IPS-11a (cell line): ENCODE results near the gene BCHE.
"Not testable (repeated sequence)": the region's sequence is repeated elsewhere in the genome, so short reads cannot be mapped to it uniquely, and the experiment has no call there.

Source experiments
- H3K4me3 ChIP-seq: one replicate; pipeline ENCODE4 v1.5.1; 2013; ENCODE audit warnings: low read depth, low read length, control low read depth

BCHE gene

GRCh38 chr3:165817160-165817709, 20.0 kb downstream of the BCHE start:
- H3K4me3 ChIP-seq, result no peak overlapping the region

- no peak overlapping the region for H3K4me3 ChIP-seq
These were observed 21.0 kb downstream of the BCHE start for GRCh38 chr3:165816209-165816608.

GRCh38 chr3:165815682-165816081, 21.5 kb downstream of the BCHE start:
- H3K4me3 ChIP-seq, result no peak overlapping the region

- no peak overlapping the region for H3K4me3 ChIP-seq
These were observed 22.8 kb downstream of the BCHE start for GRCh38 chr3:165814380-165814779.

- H3K4me3 ChIP-seq, result not testable (repeated sequence)
These were observed 29.3 kb downstream of the BCHE start for GRCh38 chr3:165807937-165808336.

- H3K4me3 ChIP-seq, result no peak overlapping the region
These were observed 31.2 kb downstream of the BCHE start for GRCh38 chr3:165805946-165806561.

- H3K4me3 ChIP-seq, result no peak overlapping the region
These were observed 33.8 kb downstream of the BCHE start for GRCh38 chr3:165803471-165803870.

- no peak overlapping the region for H3K4me3 ChIP-seq
These were observed 36.3 kb downstream of the BCHE start for GRCh38 chr3:165800970-165801369.

- no peak overlapping the region for H3K4me3 ChIP-seq
These were observed 38.2 kb downstream of the BCHE start for GRCh38 chr3:165799026-165799425.

GRCh38 chr3:165797551-165797950, 39.7 kb downstream of the BCHE start:
- no peak overlapping the region for H3K4me3 ChIP-seq

- no peak overlapping the region for H3K4me3 ChIP-seq
These were observed 40.5 kb downstream of the BCHE start for GRCh38 chr3:165796701-165797100.

GRCh38 chr3:165788531-165788930, 48.7 kb downstream of the BCHE start:
- no peak overlapping the region for H3K4me3 ChIP-seq

- H3K4me3 ChIP-seq, result no peak overlapping the region
These were observed 51.2 kb downstream of the BCHE start for GRCh38 chr3:165786013-165786412.

- no peak overlapping the region for H3K4me3 ChIP-seq
These were observed 52.9 kb downstream of the BCHE start for GRCh38 chr3:165784337-165784736.

GRCh38 chr3:165783383-165783782, 53.8 kb downstream of the BCHE start:
- H3K4me3 ChIP-seq, result no peak overlapping the region

- H3K4me3 ChIP-seq, result no peak overlapping the region
These were observed 58.3 kb downstream of the BCHE start for GRCh38 chr3:165778891-165779290.

- H3K4me3 ChIP-seq, result no peak overlapping the region
These were observed 58.8 kb downstream of the BCHE start for GRCh38 chr3:165778456-165778855.

- H3K4me3 ChIP-seq, result no peak overlapping the region
These were observed 61.4 kb downstream of the BCHE start for GRCh38 chr3:165775824-165776223.

GRCh38 chr3:165770781-165771180, 66.4 kb downstream of the BCHE start:
- H3K4me3 ChIP-seq, result no peak overlapping the region

- H3K4me3 ChIP-seq, result no peak overlapping the region
These were observed 68.5 kb downstream of the BCHE start for GRCh38 chr3:165768680-165769079.

GRCh38 chr3:165759041-165759440, 78.2 kb downstream of the BCHE start:
- H3K4me3 ChIP-seq, result no peak overlapping the region

- H3K4me3 ChIP-seq, result no peak overlapping the region
These were observed 81.7 kb downstream of the BCHE start for GRCh38 chr3:165755571-165755970.
